Peyer's patch (tissue), 4 donors: ENCODE measurements around the gene CYTH3. TPM values are rescaled to one million over a fixed set of nuclear protein-coding genes. Genes with fewer than 3 reads are reported as not detected.

Experiments
- DNase-seq, 3 donors: peaks; one replicate each; pipeline ENCODE4 v3.0.0-alpha.2; 2017 to 2019
- H3K27ac ChIP-seq, 4 donors: fragments of 200-600 bp; sonication (generic); one replicate each; pipeline ENCODE4 v1.5.1; 2016 to 2019
- H3K27me3 ChIP-seq, 2 donors: fragments of 200-600 bp; sonication (generic); one replicate each; pipeline ENCODE4 v1.5.1; 2019
- H3K36me3 ChIP-seq, 3 donors: fragments of 200-600 bp; sonication (generic); one replicate each; pipeline ENCODE4 v1.5.1; 2016 to 2019
- H3K4me1 ChIP-seq, 4 donors: fragments of 200-600 bp; sonication (generic); one replicate each; pipeline ENCODE4 v1.5.1; 2016 to 2019
- H3K4me3 ChIP-seq, 4 donors: fragments of 200-600 bp; sonication (generic); 1 replicate in 3 of 4; 2 replicates in 1 of 4; pipeline ENCODE4 v1.5.1; 2016 to 2019; ENCODE audit warnings: mild to moderate bottlenecking in 1 of 4
- H3K9me3 ChIP-seq, 4 donors: fragments of 200-600 bp; sonication (generic); one replicate each; pipeline ENCODE4 v1.5.1; 2016 to 2019; ENCODE audit warnings: mild to moderate bottlenecking in 1 of 4
- POLR2A ChIP-seq, 2 donors: fragments of 450-650 bp; IDR thresholded peaks; one replicate each; pipeline ENCODE4 v1.5.1; 2017; ENCODE audit warnings: antibody characterized with exemption in 2 of 2, mild to moderate bottlenecking in 2 of 2, moderate library complexity in 2 of 2
- total RNA-seq, 4 donors: library from RNA; depleted of rRNA; stranded (reverse); fragments of >200 nt; gene quantifications; one replicate each; pipeline ENCODE4 v1.1.0, GENCODE V29; 2016
- TF ChIP-seq, protein P1 (sequence below), 6 experiments: fragments of 450-650 bp in 4 of 6; fragments of 200-600 bp in 2 of 6; sonication (generic) in 1 of 6; IDR thresholded peaks; one replicate each; pipeline ENCODE4 v1.5.1; 2017 to 2019; ENCODE audit warnings: antibody characterized with exemption in 6 of 6, mild to moderate bottlenecking in 3 of 6, moderate library complexity in 1 of 6

The CYTH3 gene
- total RNA-seq, 4 donors from 2014 or later = 19.0 to 70.7 (median 45.6) TPM

DNA sequence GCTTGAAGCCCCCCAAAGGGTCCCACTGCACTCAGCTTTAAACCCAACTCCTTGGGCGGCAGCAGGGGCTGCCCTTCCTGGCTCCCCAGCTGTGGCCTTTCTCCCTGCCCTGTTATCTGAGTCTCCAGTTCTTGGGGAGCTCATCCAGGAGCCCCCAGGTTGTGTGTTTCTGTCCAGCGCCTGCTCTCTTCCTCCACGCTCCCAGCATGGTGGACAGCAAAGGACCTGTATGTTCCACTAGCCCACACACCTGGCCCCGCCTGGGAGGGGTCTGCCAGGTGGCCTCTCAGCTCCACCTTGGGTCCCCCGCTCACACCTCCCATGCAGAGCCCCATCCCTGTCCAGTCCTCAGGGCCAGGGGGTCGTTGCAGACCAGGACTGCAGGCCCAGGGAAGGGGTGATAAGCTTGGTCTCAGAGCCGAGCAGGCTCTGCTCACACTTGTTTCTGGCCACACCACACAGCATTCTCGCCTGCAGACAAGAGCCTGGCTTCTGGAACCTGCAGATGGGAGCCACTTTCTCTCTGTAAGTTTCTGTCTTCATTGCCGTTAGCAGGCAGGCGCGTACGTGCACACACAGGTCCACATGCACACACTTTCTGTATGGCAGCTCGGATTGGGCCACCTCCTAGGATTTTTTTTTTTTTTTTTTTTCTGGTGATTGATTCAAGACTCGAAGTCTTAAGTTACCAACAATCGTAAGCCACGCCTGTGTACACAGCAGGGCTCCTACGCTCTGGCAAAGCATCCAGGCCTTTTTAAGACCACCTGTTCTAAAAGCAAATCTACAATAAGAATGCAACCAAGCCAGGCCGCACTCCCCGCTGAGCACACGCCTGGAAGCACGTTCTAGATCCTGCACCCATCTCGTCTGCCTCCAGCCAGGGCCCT is 104.6 kb downstream of the CYTH3 start:
- H3K9me3 ChIP-seq = no peaks in the 10 kb centered on the region
- peaks cover 0 to 74% (median 0%) of the 10 kb centered on the region in 3 donors for H3K36me3 ChIP-seq
- H3K4me1 ChIP-seq = no peaks in the 10 kb centered on the region
- no peak for DNase-seq
- H3K27ac ChIP-seq = no peak overlapping the region
- no peak overlapping the region for H3K4me3 ChIP-seq
- H3K27me3 ChIP-seq = no peaks in the 10 kb centered on the region
- TF ChIP-seq POLR2A (IDR thresholded peaks at IDR 0.05) = no peak
- TF ChIP-seq, protein P1, sequence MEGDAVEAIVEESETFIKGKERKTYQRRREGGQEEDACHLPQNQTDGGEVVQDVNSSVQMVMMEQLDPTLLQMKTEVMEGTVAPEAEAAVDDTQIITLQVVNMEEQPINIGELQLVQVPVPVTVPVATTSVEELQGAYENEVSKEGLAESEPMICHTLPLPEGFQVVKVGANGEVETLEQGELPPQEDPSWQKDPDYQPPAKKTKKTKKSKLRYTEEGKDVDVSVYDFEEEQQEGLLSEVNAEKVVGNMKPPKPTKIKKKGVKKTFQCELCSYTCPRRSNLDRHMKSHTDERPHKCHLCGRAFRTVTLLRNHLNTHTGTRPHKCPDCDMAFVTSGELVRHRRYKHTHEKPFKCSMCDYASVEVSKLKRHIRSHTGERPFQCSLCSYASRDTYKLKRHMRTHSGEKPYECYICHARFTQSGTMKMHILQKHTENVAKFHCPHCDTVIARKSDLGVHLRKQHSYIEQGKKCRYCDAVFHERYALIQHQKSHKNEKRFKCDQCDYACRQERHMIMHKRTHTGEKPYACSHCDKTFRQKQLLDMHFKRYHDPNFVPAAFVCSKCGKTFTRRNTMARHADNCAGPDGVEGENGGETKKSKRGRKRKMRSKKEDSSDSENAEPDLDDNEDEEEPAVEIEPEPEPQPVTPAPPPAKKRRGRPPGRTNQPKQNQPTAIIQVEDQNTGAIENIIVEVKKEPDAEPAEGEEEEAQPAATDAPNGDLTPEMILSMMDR (IDR thresholded peaks at IDR 0.05) = no peak

DNA sequence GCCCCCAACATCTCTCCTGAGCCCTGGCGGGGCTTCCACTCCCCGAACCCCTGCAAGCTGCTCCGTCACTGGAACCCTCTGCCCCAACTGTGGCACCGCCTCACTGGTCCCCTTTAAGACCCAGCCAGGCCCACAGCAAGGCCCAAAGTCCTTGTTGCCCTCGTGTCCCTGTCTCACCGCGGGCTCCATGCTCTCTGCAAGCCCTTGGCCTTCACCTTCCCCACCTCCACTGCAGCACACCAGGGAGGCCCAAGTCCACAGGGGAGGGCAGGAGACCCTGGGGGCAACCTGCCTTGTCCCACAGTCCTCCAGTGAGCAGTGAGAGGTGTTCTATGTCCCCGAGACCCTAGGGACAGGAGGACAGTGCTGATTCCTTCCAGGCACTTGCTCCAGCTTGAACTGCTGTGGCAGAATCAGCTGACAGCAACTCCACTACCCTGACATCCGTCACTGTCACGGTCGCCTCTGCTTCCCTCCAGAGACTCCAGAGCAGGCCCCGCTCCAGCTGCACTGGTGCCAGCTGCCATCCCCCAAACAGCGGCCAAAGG is 105.3 kb downstream of the CYTH3 start:
- TF ChIP-seq, protein P1 (IDR thresholded peaks at IDR 0.05) = no peak
- TF ChIP-seq POLR2A (IDR thresholded peaks at IDR 0.05) = no peak
- Histone ChIP-seq H3K4me1 (no peaks in the 10 kb centered on the region), H3K27me3 (no peaks in the 10 kb centered on the region), H3K4me3 (no peak overlapping the region), H3K27ac (no peak overlapping the region), H3K9me3 (no peaks in the 10 kb centered on the region), H3K36me3 (peaks cover 0 to 75% (median 0%) of the 10 kb centered on the region in 3 donors)
- DNase-seq = no peak

DNA sequence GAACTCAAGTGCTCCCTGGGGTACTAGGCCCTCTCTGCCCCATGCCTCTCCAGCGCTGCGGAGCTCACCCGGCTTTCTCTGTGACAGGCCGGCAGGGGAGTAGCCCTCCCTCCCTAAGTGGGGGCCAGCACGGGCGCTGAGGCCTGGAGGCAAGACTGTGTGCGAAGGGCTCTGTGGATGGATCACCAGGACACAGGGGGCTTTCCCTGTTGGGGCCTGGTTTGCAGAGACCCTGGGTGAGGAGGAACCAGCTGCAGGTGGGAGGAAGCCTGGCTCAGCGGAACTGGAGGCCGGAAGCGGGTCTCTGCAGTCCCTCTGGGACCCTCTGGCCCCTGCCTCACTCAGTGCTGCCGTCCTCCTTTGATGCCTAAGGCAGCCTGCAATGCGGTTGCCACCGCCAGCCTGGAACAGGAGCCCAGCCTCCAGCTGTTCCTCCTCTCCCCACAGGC is 106.0 kb downstream of the CYTH3 start:
- no peak for DNase-seq
- H3K36me3 ChIP-seq = peaks cover 0 to 80% (median 0%) of the 10 kb centered on the region in 3 donors
- no peaks in the 10 kb centered on the region for H3K27me3 ChIP-seq

DNA sequence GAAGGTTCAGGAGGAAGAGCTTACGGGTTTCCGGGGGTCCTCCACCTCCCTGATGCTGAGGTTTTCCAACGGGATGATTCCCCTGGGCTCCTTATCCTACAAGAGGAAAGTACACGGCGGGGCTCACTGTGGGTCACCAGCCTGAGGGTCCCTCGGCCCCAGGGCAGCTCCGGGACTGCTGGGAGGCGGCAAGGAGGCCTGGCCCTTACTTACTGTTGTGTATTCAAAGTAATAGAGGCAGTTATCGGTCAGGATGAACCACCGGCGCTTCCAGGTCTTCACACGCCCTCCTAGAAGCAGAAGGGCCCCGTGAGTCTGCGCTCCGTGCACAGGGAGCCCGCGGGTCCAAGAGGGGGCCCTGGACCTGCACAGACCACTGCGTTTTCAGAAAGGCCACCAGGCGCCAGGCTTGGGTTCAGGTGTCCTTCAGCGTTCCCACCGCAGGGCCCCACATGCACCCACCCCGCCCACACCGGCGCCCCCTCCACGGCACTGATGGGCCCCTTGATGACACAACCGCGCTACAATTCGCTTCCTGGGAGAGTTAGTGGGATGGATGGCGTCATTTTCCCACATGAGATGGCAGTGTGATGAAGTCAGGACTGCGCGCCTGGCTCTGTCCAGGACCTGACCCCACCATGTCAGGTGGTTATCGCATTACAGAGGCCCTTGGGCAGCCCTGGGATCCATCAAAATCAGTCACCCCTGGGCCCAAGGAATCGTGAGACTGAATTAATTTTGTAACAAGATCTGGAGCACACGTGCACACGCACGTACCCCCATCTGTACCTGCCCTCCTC is 106.7 kb downstream of the CYTH3 start:
- H3K27me3 ChIP-seq = no peaks in the 10 kb centered on the region
- H3K27ac ChIP-seq = no peak overlapping the region
- no peak overlapping the region for H3K4me3 ChIP-seq
- no peak for DNase-seq
- TF ChIP-seq POLR2A (IDR thresholded peaks at IDR 0.05) = no peak
- TF ChIP-seq, protein P1 (IDR thresholded peaks at IDR 0.05) = no peak
- peaks cover 0 to 80% (median 0%) of the 10 kb centered on the region in 3 donors for H3K36me3 ChIP-seq
- no peaks in the 10 kb centered on the region for H3K9me3 ChIP-seq
- no peaks in the 10 kb centered on the region for H3K4me1 ChIP-seq

More for the DNA sequence above, 106.0 kb downstream of the CYTH3 start:
- Histone ChIP-seq H3K4me3 (no peak overlapping the region), H3K4me1 (no peaks in the 10 kb centered on the region), H3K9me3 (no peaks in the 10 kb centered on the region), H3K27ac (no peak overlapping the region)
- no peak for TF ChIP-seq POLR2A (IDR thresholded peaks at IDR 0.05)
- TF ChIP-seq, protein P1 (IDR thresholded peaks at IDR 0.05) = no peak

DNA sequence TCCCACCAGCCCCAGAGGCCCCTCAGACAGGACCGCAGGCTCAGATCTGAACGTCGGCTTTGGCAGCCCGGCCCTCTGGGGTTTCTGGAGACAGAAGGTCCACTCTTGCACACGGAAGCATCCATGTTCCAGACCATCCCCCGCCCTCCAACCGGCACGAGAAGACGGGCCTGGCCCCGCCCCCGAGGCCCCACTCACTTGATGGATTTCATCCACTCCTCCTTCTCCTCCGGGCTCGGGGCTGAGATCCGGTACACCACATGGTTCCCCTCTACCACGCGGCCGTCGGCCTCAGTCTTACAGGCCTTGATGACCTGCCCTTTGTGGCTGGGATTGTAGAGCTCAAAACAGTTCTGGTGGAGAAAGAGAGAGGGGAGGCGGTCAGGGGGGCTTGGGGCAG is 107.3 kb downstream of the CYTH3 start:
- no peak for DNase-seq
- Histone ChIP-seq H3K36me3 (peaks cover 0 to 74% (median 0%) of the 10 kb centered on the region in 3 donors), H3K4me1 (peaks cover 0 to 3% (median 0%) of the 10 kb centered on the region in 4 donors), H3K4me3 (no peak overlapping the region), H3K27ac (no peak overlapping the region), H3K9me3 (no peaks in the 10 kb centered on the region), H3K27me3 (no peaks in the 10 kb centered on the region)
- no peak for TF ChIP-seq POLR2A (IDR thresholded peaks at IDR 0.05)
- TF ChIP-seq, protein P1 (IDR thresholded peaks at IDR 0.05) = no peak
